Stimulated activated naive CD4-positive, alpha-beta T cell treated with Interleukin-2 at 50 U/mL for 16 hours (primary cell): ENCODE data around the gene LENG9.
"Not testable (repeated sequence)": the region's sequence is repeated elsewhere in the genome, so short reads cannot be mapped to it uniquely, and the experiment has no call there.

ENCODE experiments used
- DNase-seq: peaks from one replicate; lab custom pipeline; 2025; lab: John Stamatoyannopoulos, UW

Gene LENG9

GRCh38 chr19:54463531-54464043 lies at the start of gene LENG9:
LENG9 (minus strand) TSS chr19:54463778; CDS start chr19:54463526, 252 bp downstream.
- peak; percentile 93 for DNase-seq

GRCh38 chr19:54509200-54509940 lies 45.8 kb upstream of the LENG9 start:
- not testable (repeated sequence) for DNase-seq

DNA sequence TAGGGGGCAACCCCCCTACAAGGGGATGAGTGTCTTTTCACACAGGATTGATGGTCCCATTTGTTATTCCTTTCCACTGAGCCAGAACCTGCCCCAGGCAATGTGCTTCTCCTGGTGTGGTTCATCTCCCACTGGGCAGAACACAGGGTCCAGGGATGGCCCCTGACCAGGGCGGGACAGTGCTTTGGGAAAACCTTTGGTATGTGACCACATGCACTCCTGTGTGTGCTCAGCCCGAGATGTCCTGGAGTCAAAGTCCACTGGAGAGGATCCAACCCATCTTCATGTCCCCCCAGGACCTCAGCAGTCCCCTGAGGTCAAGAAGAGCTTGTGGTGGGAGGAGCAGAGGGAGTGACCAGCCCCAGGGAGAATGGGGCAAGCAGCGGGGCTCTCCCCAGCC lies 44.9 kb upstream of the LENG9 start:
- DNase-seq = not testable (repeated sequence)

GRCh38 chr19:54507824-54508223 lies 44.2 kb upstream of the LENG9 start:
- DNase-seq = no peak

- not testable (repeated sequence) for DNase-seq
Observed at GRCh38 chr19:54507038-54507717, 43.6 kb upstream of the LENG9 start.

GRCh38 chr19:54506079-54506478 lies 42.5 kb upstream of the LENG9 start:
- no peak for DNase-seq

- DNase-seq = not testable (repeated sequence)
Observed at GRCh38 chr19:54505542-54505941, 42.0 kb upstream of the LENG9 start.

- DNase-seq = no peak
Observed at GRCh38 chr19:54502518-54503048, 39.0 kb upstream of the LENG9 start, which contains the start of gene LAIR2. LAIR2 (plus strand) TSS chr19:54502831; CDS start chr19:54502919, 88 bp downstream.

DNA sequence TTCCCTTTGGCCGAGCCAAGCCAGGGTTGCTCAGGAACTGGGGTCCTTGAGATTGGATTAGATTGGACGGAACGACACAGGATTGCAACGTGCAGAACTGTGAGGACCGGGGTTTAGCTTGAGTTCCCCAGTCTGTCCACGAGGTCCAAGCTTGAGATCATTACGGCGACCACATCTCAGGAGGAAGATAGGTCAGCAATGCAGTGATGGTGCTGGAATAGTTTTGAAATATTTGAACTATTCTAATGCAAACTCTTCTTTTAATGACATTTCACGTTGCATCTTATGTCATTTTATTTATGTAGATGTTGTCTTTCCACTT lies 34.8 kb upstream of the LENG9 start:
- not testable (repeated sequence) for DNase-seq

GRCh38 chr19:54497747-54498450 lies 34.3 kb upstream of the LENG9 start:
- not testable (repeated sequence) for DNase-seq

- not testable (repeated sequence) for DNase-seq
Observed at GRCh38 chr19:54495284-54495683, 31.7 kb upstream of the LENG9 start.

DNA sequence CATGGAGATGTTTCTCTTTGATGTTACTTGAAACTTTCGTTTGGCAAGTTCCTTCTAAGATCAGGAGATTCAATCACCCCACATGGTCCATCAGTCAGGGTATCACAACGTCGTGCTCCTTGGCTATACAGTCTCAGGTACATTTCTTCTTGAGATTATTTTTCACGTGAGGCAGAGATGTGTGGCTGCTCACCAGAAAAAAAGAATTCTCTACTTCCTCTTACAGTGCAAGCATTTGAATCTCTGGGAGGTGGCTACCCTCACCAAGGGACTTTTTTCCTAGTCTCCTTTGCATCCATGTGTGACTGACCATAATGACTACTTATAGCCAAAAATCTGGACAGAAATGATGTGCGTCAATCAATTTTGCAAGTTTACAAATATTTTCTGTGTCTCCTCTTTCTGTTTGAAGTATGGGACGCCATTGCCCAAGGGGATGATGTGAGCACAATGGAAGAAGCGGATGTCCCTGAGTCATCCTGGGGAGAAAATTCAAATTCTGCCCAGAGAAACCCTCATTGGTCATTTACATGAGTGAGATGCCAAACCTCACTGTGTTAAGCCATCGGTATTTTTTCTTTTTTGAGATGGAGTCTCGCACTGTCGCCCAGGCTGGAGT lies 30.5 kb upstream of the LENG9 start:
- no peak for DNase-seq

- DNase-seq = not testable (repeated sequence)
Observed at GRCh38 chr19:54493056-54493455, 29.5 kb upstream of the LENG9 start.

GRCh38 chr19:54492568-54492967 lies 29.0 kb upstream of the LENG9 start:
- no peak for DNase-seq

DNA sequence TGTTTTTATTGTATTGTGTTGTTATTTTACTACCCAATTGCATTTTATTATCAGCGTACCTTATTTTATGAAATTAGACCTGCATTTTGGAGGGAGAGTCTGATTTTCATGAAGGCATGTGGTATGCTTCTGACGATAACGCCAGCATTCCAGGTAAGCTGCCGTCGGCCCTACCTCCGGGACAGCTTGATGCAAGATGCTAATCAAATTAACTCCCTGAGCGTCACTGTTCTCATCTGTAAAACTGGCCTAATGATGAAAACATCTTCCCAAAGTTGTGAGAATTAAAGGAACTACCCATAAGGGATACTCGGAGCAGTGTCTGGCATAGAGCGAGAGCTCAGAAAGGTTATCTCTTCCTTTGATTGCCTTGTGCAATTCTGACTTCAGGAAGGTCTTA lies 26.2 kb upstream of the LENG9 start:
- no peak for DNase-seq

- no peak for DNase-seq
Observed at GRCh38 chr19:54489341-54489740, 25.8 kb upstream of the LENG9 start.

DNA sequence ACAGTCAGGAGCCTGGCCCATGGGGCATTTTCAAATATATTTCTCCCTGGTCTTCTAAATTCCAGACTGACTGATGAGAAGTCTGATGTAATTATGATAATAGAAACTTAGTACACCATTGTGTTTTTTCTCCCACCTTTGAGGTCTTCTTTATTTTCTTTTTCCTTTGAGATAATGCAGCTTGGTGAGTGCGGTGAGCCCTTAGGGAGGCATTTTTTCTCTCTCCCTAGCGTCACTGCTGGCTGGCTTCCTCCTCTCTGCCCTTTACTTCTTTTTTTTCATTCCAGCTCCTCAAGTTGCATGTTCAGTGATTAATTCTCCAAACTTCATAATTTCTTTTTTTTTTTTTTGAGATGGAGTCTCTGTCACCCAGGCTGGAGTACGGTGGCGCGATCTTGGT lies 22.3 kb upstream of the LENG9 start:
- DNase-seq = no peak

- DNase-seq = no peak
Observed at GRCh38 chr19:54484451-54484850, 20.9 kb upstream of the LENG9 start.

- DNase-seq = no peak
Observed at GRCh38 chr19:54482889-54483288, 19.3 kb upstream of the LENG9 start.

GRCh38 chr19:54481326-54481930 lies 17.9 kb upstream of the LENG9 start:
- no peak for DNase-seq

DNA sequence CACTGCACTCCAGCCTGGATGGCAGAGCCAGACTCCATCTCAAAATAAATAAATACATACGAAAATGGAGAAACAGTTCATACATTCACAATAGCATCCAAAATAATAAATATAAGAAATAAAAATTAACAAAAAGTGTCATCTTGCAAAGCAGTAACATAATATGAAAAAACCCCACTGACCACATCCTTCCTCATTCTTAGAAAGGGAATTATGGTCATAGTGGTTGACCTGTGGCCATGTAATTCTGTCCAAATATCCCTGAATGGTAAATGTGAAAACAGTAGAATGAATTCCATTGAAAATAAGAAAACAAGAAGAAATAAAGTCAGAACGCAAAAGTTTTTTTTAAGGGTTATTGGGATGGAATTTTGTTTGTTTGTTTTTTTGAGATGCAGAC lies 16.5 kb upstream of the LENG9 start:
- no peak for DNase-seq
